Measurements from ENCODE around the gene HDAC9.

- TF ChIP-seq EGR2 (tag by site-specific recombination; IDR thresholded peaks at IDR 0.05; ENCODE audit: low read depth) (no peak), CTCF (tag by site-specific recombination; IDR thresholded peaks at IDR 0.05) (no peak), SALL2 (tag by site-specific recombination; IDR thresholded peaks at IDR 0.05; ENCODE audit: borderline replicate concordance) (no peak), SETDB1 (IDR thresholded peaks at IDR 0.05; ENCODE audit: insufficient read length, low read length) (no peak), HOXA7 (CRISPR knock-in tag; IDR thresholded peaks at IDR 0.05; ENCODE audit: borderline replicate concordance) (no peak), TCF7L2 (IDR thresholded peaks at IDR 0.05; ENCODE audit: borderline replicate concordance, low read depth, low read length) (no peak), TSHZ1 (tag by site-specific recombination; IDR thresholded peaks at IDR 0.05; ENCODE audit: borderline replicate concordance) (no peak), ZNF239 (tag by site-specific recombination; IDR thresholded peaks at IDR 0.05) (no peak), ELK4 (IDR thresholded peaks at IDR 0.05; ENCODE audit: borderline replicate concordance, low read depth, low read length) (no peak), GFI1B (tag by site-specific recombination; IDR thresholded peaks at IDR 0.05) (no peak), ZNF274 (IDR thresholded peaks at IDR 0.05; ENCODE audit: low read length) (no peak), ZNF274 (tag by site-specific recombination; IDR thresholded peaks at IDR 0.05; ENCODE audit: borderline replicate concordance) (no peak), ZNF639 (tag by site-specific recombination; IDR thresholded peaks at IDR 0.05) (no peak)
Measured at GRCh38 chr7:18655506-18655905, 160.0 kb downstream of the HDAC9 start.
